Fibroblast of lung (primary cell): ENCODE data around the gene MAGEF1.

Experiments used
- CTCF ChIP-seq, 2 donors: IDR thresholded peaks in 1 of 2; conservative IDR thresholded peaks in 1 of 2; 1 replicate in 1 of 2; 2 replicates in 1 of 2; pipeline ENCODE4 v1.5.1; 2011 to 2012; ENCODE audit warnings: low read length in 2 of 2, control low read depth in 1 of 2, inconsistent platforms in 1 of 2, low read depth in 1 of 2, mild to moderate bottlenecking in 1 of 2
- EZH2 ChIP-seq: IDR thresholded peaks from 2 replicates; pipeline ENCODE4 v1.5.1; 2012; ENCODE audit warnings: low read length, control low read depth, mild to moderate bottlenecking; ENCODE audit errors: missing control alignments

DNA sequence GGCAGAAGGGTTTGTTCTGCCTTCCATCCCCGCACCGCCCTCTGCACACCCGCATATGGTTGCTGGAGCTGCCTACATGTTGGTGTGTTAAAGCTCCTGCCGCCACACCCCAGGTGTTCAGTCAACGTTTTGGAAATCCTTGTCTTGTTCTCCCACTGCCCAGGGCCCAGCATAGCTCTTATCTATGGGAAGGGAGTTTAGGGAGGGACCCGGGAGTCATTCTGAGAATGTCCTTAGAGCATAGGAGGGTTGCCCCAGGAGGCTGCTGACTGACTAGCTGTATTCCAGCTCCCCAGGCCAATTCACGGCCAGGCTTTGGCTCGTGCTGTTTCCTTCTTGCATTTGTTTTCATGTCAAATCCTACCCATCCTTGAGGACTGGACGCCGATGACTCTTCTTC, 46.8 kb downstream of the MAGEF1 start:
- TF ChIP-seq CTCF (conservative IDR thresholded peaks at IDR 0.05 in 1 of 2, IDR thresholded peaks at IDR 0.05 in 1 of 2; ENCODE audit: low read depth in 1 of 2, low read length in 2 of 2): no peak
- TF ChIP-seq EZH2: no peak
